Stimulated activated CD8-positive, alpha-beta memory T cell treated with anti-CD3 and anti-CD28 coated beads, Interleukin-4, amount 100 ng/mL, for 1 hour (primary cell): ENCODE measurements around the gene TNFRSF4.
"Not testable (repeated sequence)": the region's sequence is repeated elsewhere in the genome, so short reads cannot be mapped to it uniquely, and the experiment has no call there.

ENCODE experiments used
- DNase-seq, 2 donors: peaks; one replicate each; pipeline ENCODE4 v3.0.0-alpha.2; 2020; ENCODE audit warnings: low read depth in 2 of 2, low spot score in 1 of 2

Gene TNFRSF4

GRCh38 chr1:1203561-1204424 is 10.2 kb downstream of the TNFRSF4 start:
- no peak for DNase-seq

- no peak for DNase-seq
Observed at GRCh38 chr1:1202831-1203560, 11.0 kb downstream of the TNFRSF4 start.

- DNase-seq = peak; percentile 59 to 82
Observed at GRCh38 chr1:1200876-1201810, 12.8 kb downstream of the TNFRSF4 start.

DNA sequence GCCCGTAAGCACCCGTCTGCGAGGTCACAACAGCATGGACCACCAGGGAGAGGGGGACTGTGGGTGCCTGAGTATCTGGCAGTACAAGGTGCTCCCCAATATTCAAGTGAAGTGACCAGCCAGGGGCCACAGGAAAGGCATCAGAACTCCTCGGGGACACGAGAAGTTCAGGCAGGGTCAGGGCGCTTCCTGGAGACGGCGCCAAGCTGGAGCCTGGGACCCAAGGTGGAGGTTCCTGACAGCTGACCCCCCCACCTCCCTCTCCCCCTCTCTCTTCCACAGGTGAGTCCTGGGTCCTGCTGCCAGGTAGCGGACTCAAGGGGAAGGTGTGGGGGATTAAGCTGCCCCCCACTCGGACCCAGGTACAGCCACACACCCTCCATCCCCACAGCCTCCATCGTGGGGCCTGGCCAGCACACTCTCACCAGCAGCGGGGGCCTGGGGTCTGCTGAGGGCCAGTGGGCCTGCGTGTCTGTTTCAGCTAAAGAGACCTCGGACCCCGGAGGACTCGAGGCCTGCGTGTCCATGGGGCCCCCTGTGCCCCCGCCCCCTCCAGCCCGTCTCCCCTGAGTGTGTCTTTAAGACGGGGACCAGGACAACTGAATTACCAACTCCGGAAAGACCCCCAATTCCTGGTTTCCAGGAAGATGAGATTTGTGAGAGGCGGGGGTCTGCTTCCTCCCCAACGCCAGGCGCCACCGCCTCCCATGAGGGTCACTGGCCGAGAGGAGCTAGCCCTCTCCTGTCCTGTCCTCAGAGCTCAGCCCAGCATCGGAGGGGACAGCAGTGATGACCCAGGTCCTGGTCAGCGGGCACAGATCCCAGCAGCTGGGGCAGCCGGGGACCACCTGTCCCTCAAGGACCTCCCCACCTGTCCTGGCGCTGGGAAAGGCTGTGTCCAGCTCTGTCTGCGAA is 13.7 kb downstream of the TNFRSF4 start:
- no peak for DNase-seq

DNA sequence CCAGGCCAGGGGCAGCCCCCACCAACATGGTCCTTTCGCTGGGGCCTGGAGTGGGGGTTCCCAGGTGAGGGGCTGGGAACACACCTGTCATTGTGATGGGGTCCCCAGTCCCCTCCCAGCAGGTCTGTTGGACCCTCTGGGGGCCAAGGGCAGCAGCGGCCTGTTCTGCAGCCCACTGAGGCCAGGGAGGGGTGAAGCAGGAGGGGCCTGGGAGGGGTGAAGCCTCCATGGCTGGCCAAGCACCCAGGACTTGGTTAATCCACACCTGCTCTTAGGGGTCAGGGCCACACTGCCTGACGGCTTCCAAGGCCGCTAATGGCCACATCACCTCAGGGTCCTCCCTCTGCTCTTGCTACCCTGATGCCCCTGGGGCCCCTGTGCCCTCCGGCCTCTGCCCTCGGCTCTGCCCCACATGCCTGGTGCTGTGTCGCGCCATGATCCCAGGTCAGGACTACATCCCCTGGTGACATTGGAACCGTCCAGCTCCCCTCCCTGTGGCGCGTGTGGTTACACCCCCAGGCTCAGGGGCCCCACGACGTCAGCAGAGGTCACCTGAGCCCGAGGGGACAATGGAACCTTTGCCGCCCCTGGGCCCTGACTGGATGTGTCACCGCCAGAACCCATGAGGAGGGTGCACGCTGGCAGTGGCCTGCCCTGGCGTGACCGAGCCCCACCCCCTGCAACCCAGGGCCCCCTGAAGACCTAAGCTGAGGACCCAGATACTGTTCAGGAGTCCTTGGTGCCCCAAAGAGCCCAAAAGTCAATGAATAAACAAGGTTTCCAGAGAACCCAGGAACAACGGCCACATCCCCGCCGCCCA is 14.6 kb downstream of the TNFRSF4 start:
- no peak for DNase-seq

GRCh38 chr1:1198423-1199140 is 15.4 kb downstream of the TNFRSF4 start:
- DNase-seq = no peak

- DNase-seq = no peak
Observed at GRCh38 chr1:1197551-1198422, 16.2 kb downstream of the TNFRSF4 start.

DNA sequence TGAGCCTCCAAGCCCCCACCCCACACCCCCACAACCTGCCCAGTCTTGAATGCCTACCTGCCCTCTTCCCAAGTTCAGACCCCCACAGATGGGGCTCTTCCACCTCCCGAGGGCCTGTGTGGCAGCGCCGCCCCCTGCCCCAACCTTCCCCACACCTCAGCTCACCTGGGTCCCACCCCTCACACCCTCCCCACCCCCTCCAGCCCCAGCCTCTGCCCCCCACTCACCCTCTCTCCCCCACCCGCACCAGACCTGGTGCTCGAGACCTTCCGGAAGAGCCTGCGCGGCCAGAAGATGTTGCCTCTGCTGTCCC is 16.8 kb downstream of the TNFRSF4 start:
- no peak for DNase-seq

GRCh38 chr1:1196431-1197187 is 17.3 kb downstream of the TNFRSF4 start:
- no peak for DNase-seq

DNA sequence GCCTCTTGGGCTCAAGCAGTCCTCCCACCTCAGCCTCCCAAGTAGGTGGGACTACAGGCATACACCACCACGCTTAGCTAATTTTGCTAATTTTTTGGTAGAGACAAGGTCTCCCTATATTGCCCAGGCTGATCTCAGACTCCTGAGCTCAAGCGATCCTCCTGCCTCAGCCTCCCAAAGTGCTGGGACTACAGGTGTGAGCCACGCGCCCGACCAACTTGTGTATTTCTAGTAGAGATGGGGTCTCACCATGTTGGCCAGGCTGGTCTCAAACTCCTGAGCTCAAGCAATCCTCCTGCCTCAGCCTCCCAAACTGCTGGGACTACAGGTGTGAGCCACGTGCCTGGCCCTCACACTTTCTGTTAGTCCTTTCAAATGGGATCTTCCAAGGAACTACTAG is 18.2 kb downstream of the TNFRSF4 start:
- not testable (repeated sequence) for DNase-seq

DNA sequence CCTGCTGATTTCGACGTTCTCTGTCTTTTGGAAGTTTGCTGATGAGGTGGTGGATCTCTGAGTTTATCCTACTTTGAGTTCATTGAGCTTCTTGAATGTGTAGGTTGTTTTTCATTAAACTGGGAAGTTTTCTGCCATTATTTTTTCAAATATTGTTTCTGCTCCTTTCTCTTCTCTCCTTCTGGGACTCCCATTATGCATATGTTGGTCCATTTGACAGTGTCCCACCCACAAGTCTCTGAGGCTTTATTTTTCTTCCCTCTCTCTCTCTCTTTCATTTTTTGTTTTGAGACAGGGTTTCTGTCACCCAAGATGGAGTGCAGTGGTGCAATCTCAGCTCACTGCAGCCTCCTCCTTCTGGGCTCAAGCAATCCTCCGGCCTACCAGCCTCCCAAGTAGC is 19.2 kb downstream of the TNFRSF4 start:
- DNase-seq = no peak

DNA sequence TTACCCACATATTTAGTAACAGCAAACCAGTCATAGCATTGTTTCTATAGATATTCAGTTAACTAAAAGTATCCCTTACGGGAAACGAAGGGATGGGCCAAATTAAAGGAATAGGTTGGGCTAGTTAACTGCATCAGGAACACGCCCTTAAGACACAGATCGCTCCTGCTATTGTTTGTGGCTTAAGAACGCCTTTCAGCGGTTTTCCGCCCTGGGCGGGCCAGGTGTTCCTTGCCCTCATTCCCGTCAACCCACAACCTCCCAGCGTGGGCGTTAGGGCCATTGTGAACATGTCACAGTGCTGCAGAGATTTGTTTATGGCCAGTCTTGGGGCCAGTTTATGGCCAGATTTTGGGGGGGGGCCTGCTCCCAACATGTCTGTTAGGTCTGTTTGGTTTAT is 22.2 kb downstream of the TNFRSF4 start:
- no peak for DNase-seq

- DNase-seq = no peak
Observed at GRCh38 chr1:1189111-1189510, 24.8 kb downstream of the TNFRSF4 start.

DNA sequence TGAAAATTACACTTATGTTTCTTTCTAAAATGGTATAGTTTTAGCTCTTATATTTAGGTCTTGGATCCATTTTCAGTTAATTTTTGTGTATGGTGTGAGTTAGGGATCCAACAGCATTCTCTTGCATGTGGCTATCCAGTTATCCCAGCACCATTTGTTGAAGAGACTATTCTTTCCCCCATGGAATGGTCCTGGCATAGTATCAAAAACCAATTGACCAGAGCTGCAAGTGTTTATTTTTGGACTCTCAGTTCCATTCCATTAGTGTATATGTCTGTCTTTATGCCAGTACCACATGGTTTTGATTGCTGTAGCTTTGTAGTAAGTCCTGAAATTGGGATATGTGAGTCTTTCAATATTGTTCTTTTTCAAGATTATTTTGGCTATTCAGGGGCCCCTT is 26.0 kb downstream of the TNFRSF4 start:
- DNase-seq = no peak

- no peak for DNase-seq
Observed at GRCh38 chr1:1185101-1185765, 28.7 kb downstream of the TNFRSF4 start.

GRCh38 chr1:1183833-1184775 is 29.8 kb downstream of the TNFRSF4 start:
- no peak for DNase-seq
